HCT116 (cell line): ENCODE results near the gene ZNF683.

Experiments used
- CEBPB ChIP-seq: IDR thresholded peaks from 2 replicates; pipeline ENCODE4 v1.6.1; 2012; ENCODE audit warnings: low read depth
- CTCF ChIP-seq, 3 experiments: fragments of 200-600 bp in 1 of 3; sonication (generic) in 1 of 3; IDR thresholded peaks in 2 of 3; conservative IDR thresholded peaks in 1 of 3; 2 replicates each; pipeline ENCODE4 v1.5.1; 2012 to 2017; ENCODE audit warnings: low read depth in 2 of 3, low read length in 2 of 3, antibody characterized with exemption in 1 of 3, borderline replicate concordance in 1 of 3, control low read depth in 1 of 3, mild to moderate bottlenecking in 1 of 3, mixed read lengths in 1 of 3, mixed run types in 1 of 3, moderate library complexity in 1 of 3; ENCODE audit not compliant: insufficient read depth in 1 of 3
- EGR1 ChIP-seq: IDR thresholded peaks from 2 replicates; pipeline ENCODE4 v1.6.1; 2012; ENCODE audit warnings: low read depth
- EZH2 ChIP-seq: fragments of 200-600 bp; sonication (generic); IDR thresholded peaks from 2 replicates; pipeline ENCODE4 v1.6.1; 2017; ENCODE audit warnings: antibody characterized with exemption, mixed run types
- MAX ChIP-seq: IDR thresholded peaks from 2 replicates; pipeline ENCODE4 v1.6.1; 2012
- POLR2AphosphoS5 ChIP-seq: IDR thresholded peaks from 2 replicates; pipeline ENCODE4 v1.6.1; 2011; ENCODE audit warnings: mild to moderate bottlenecking, low read depth, low read length, moderate library complexity
- SIN3A ChIP-seq: IDR thresholded peaks from 2 replicates; pipeline ENCODE4 v1.6.1; 2012; ENCODE audit warnings: low read depth
- TF ChIP-seq, protein P1 (sequence below): IDR thresholded peaks from 2 replicates; pipeline ENCODE4 v1.6.1; 2012; ENCODE audit warnings: low read depth

DNA sequence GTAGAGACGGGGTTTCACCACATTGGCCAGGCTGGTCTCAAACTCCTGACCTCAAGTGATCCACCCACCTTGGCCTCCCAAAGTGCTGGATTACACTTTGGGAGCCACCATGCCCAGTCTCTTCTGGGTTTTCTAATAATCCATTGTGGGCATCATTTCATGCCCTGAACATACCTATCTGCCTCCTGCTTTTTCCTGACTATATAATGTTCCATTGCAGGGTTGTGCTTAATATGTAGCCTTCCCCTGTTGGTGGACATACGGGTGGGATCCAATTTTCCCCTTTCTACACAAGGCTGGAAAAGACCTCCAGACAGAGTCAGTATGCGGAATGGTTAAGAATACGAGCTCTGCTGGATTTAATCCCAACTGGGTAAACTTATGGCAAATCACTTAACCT lies 3.5 kb upstream of the ZNF683 start:
- TF ChIP-seq POLR2AphosphoS5 (no peak), EGR1 (no peak), EZH2 (no peak), CTCF (IDR thresholded peaks at IDR 0.05 in 2 of 3, conservative IDR thresholded peaks at IDR 0.05 in 1 of 3; ENCODE audit: borderline replicate concordance in 1 of 3, insufficient read depth in 1 of 3, low read depth in 2 of 3, low read length in 2 of 3) (no peak), SIN3A (no peak), MAX (no peak), CEBPB (no peak)
- TF ChIP-seq, protein P1, sequence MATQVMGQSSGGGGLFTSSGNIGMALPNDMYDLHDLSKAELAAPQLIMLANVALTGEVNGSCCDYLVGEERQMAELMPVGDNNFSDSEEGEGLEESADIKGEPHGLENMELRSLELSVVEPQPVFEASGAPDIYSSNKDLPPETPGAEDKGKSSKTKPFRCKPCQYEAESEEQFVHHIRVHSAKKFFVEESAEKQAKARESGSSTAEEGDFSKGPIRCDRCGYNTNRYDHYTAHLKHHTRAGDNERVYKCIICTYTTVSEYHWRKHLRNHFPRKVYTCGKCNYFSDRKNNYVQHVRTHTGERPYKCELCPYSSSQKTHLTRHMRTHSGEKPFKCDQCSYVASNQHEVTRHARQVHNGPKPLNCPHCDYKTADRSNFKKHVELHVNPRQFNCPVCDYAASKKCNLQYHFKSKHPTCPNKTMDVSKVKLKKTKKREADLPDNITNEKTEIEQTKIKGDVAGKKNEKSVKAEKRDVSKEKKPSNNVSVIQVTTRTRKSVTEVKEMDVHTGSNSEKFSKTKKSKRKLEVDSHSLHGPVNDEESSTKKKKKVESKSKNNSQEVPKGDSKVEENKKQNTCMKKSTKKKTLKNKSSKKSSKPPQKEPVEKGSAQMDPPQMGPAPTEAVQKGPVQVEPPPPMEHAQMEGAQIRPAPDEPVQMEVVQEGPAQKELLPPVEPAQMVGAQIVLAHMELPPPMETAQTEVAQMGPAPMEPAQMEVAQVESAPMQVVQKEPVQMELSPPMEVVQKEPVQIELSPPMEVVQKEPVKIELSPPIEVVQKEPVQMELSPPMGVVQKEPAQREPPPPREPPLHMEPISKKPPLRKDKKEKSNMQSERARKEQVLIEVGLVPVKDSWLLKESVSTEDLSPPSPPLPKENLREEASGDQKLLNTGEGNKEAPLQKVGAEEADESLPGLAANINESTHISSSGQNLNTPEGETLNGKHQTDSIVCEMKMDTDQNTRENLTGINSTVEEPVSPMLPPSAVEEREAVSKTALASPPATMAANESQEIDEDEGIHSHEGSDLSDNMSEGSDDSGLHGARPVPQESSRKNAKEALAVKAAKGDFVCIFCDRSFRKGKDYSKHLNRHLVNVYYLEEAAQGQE: no peak
